ENCODE data around the gene HDAC4.

DNA sequence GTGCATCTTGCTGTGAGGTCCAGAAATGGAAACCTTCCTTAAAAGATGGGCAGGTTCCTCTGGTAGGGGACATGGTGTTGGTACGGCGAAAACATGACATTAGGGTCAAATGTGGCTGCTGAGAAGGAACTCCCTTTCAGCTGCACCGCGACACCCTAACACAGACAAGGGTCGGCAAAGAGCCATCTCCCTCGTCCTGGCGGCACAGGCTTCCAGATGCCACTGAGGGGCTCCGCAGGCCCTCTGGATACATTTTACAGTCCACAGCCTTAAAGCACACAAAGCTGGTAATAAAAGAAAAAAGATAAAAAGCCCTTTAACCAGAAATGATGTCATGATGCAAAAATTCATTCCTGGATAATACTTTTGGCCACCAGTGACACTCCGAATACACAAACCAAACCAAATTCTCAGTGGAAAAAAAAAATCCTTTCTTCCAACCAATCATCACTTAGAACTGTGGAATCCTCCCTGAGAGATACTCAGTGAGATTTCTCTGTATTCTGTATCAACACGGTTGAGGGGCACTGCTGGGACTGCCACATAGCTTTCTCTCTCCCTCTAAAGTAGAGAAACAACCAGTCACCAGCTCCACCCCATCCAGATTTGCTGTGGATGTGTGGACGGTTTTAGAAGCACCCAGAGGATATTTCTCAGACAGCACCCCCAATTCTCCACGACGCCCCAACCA lies 174.8 kb downstream of the HDAC4 start:
- TF ChIP-seq, protein P1, sequence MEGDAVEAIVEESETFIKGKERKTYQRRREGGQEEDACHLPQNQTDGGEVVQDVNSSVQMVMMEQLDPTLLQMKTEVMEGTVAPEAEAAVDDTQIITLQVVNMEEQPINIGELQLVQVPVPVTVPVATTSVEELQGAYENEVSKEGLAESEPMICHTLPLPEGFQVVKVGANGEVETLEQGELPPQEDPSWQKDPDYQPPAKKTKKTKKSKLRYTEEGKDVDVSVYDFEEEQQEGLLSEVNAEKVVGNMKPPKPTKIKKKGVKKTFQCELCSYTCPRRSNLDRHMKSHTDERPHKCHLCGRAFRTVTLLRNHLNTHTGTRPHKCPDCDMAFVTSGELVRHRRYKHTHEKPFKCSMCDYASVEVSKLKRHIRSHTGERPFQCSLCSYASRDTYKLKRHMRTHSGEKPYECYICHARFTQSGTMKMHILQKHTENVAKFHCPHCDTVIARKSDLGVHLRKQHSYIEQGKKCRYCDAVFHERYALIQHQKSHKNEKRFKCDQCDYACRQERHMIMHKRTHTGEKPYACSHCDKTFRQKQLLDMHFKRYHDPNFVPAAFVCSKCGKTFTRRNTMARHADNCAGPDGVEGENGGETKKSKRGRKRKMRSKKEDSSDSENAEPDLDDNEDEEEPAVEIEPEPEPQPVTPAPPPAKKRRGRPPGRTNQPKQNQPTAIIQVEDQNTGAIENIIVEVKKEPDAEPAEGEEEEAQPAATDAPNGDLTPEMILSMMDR (IDR thresholded peaks at IDR 0.05): no peak
- no peak for TF ChIP-seq EZH2 (IDR thresholded peaks at IDR 0.05; ENCODE audit: borderline replicate concordance, insufficient read depth, low read depth, low read length, poor library complexity, severe bottlenecking)
